Adrenal gland (tissue), 5 donors: Measurements from ENCODE around the gene PLEKHA7.

ENCODE experiments used
- POLR2A ChIP-seq, 2 donors: fragments of 450-650 bp; IDR thresholded peaks; one replicate each; pipeline ENCODE4 v1.6.1; 2017; ENCODE audit warnings: antibody characterized with exemption in 2 of 2, mild to moderate bottlenecking in 2 of 2, moderate library complexity in 1 of 2
- TF ChIP-seq, protein P1 (sequence below), 6 experiments: fragments of 450-650 bp in 4 of 6; fragments of 200-600 bp in 2 of 6; sonication (generic) in 1 of 6; IDR thresholded peaks; 1 replicate in 5 of 6; 2 replicates in 1 of 6; pipeline versions ENCODE4 v1.5.1 to v1.8.0; 2016 to 2021; ENCODE audit warnings: antibody characterized with exemption in 6 of 6, mild to moderate bottlenecking in 2 of 6, moderate library complexity in 1 of 6
- donor health status: DM: no; HTN: no; CAD: no.

- TF ChIP-seq, protein P1, sequence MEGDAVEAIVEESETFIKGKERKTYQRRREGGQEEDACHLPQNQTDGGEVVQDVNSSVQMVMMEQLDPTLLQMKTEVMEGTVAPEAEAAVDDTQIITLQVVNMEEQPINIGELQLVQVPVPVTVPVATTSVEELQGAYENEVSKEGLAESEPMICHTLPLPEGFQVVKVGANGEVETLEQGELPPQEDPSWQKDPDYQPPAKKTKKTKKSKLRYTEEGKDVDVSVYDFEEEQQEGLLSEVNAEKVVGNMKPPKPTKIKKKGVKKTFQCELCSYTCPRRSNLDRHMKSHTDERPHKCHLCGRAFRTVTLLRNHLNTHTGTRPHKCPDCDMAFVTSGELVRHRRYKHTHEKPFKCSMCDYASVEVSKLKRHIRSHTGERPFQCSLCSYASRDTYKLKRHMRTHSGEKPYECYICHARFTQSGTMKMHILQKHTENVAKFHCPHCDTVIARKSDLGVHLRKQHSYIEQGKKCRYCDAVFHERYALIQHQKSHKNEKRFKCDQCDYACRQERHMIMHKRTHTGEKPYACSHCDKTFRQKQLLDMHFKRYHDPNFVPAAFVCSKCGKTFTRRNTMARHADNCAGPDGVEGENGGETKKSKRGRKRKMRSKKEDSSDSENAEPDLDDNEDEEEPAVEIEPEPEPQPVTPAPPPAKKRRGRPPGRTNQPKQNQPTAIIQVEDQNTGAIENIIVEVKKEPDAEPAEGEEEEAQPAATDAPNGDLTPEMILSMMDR (IDR thresholded peaks at IDR 0.05) = no peak
- TF ChIP-seq POLR2A (IDR thresholded peaks at IDR 0.05) = no peak
Measured at GRCh38 chr11:16896729-16897469, 117.3 kb downstream of the PLEKHA7 start.
